Upper lobe of left lung (tissue), 4 donors: ENCODE results near the gene PATJ.

Source experiments
- CTCF ChIP-seq, 6 experiments: fragments of 450-650 bp in 4 of 6; fragments of 200-600 bp in 2 of 6; sonication (generic) in 2 of 6; IDR thresholded peaks; one replicate each; pipeline ENCODE4 v1.5.1; 2016 to 2019; ENCODE audit warnings: antibody characterized with exemption in 6 of 6
- POLR2A ChIP-seq, 4 donors: fragments of 450-650 bp; IDR thresholded peaks; one replicate each; pipeline ENCODE4 v1.5.1; 2016 to 2017; ENCODE audit warnings: antibody characterized with exemption in 4 of 4, mild to moderate bottlenecking in 2 of 4
- POLR2AphosphoS5 ChIP-seq, 2 donors: sonication (generic); formaldehyde crosslinking; IDR thresholded peaks; one replicate each; pipeline ENCODE4 v1.5.1; 2017; ENCODE audit warnings: antibody characterized with exemption in 2 of 2

GRCh38 chr1:61732726-61733125 lies 9.6 kb upstream of the PATJ start:
- no peak for TF ChIP-seq CTCF (IDR thresholded peaks at IDR 0.05)
- TF ChIP-seq POLR2AphosphoS5 (IDR thresholded peaks at IDR 0.05): no peak
- no peak for TF ChIP-seq POLR2A (IDR thresholded peaks at IDR 0.05)
